GM21528 (cell line): Measurements from ENCODE around the gene HOXA5.

Experiments
- ATAC-seq: cut with Tn5 transposase; IDR thresholded peaks from one replicate; pipeline ENCODE4 v1.9.1; 2021; ENCODE audit warnings: mild to moderate bottlenecking, moderate library complexity; ENCODE audit not compliant: unreplicated experiment, low FRiP score

The HOXA5 gene

GRCh38 chr7:27182861-27183681 is 39.6 kb upstream of the HOXA5 start:
- ATAC-seq, result no peak

GRCh38 chr7:27182285-27182841 is 38.9 kb upstream of the HOXA5 start:
- no peak for ATAC-seq

GRCh38 chr7:27181795-27182275 is 38.4 kb upstream of the HOXA5 start:
- no peak for ATAC-seq

GRCh38 chr7:27180431-27181420 is 37.2 kb upstream of the HOXA5 start:
- ATAC-seq, result no peak

GRCh38 chr7:27179503-27180430 is 36.3 kb upstream of the HOXA5 start:
- ATAC-seq, result no peak

GRCh38 chr7:27179030-27179429 is 35.5 kb upstream of the HOXA5 start:
- no peak for ATAC-seq

- ATAC-seq, result no peak
Observed at GRCh38 chr7:27178366-27178765, 34.9 kb upstream of the HOXA5 start.

- ATAC-seq, result no peak
Observed at GRCh38 chr7:27177795-27178320, 34.4 kb upstream of the HOXA5 start.

- no peak for ATAC-seq
Observed at GRCh38 chr7:27176962-27177794, 33.7 kb upstream of the HOXA5 start.

- no peak for ATAC-seq
Observed at GRCh38 chr7:27176524-27176845, 33.0 kb upstream of the HOXA5 start.

- ATAC-seq, result no peak
Observed at GRCh38 chr7:27175626-27176523, 32.4 kb upstream of the HOXA5 start.

- no peak for ATAC-seq
Observed at GRCh38 chr7:27174874-27175625, 31.6 kb upstream of the HOXA5 start.

- ATAC-seq, result no peak
Observed at GRCh38 chr7:27173956-27174873, 30.7 kb upstream of the HOXA5 start, which contains the start of gene HOXA10. Gene HOXA10 (minus strand): TSS chr7:27174320. CDS start chr7:27174306, 14 bp downstream.

- no peak for ATAC-seq
Observed at GRCh38 chr7:27173511-27173955, 30.1 kb upstream of the HOXA5 start.

GRCh38 chr7:27172823-27173510 is 29.5 kb upstream of the HOXA5 start:
- ATAC-seq, result no peak
